ENCODE results near the gene PRDX3. TPM values are rescaled to one million over a fixed set of nuclear protein-coding genes. Genes with fewer than 3 reads are reported as not detected.
A peak's percentile ranks its signal among the peaks of the same experiment; 100 is the strongest.

Gene PRDX3
- total and polyA plus RNA-seq, 2 of the 4 experiments (the other 2 are of a cell fraction), result 169 to 187 TPM

DNA sequence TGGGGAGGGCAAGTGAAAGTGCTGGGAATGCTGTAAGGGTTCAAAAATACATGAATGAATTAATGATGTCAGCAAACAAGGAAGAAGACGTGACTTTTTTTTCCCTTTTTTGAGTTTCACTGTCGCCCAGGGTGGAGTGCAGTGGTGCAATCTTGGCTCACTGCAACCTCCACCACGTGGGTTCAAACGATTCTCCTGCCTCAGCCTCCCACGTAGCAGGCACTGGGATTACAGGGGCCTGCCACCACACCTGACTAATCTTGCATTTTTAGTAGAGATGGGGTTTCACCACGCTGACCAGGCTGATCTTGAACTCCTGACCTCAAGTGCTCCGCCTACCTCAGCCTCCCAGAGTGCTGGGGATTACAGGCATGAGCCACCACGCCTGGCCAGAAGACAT is 44.7 kb downstream of the PRDX3 start:
- DNase-seq, result no peak
- TF ChIP-seq RFX5 (IDR thresholded peaks at IDR 0.05; ENCODE audit: low read depth, low read length) (no peak), RCOR1 (IDR thresholded peaks at IDR 0.05; ENCODE audit: insufficient replicate concordance, low read length) (no peak), POLR2A (IDR thresholded peaks at IDR 0.05; ENCODE audit: low read depth, low read length) (no peak), NFE2L2 (IDR thresholded peaks at IDR 0.05; ENCODE audit: low read depth, low read length) (no peak), MXI1 (IDR thresholded peaks at IDR 0.05; ENCODE audit: borderline replicate concordance, low read depth, low read length) (no peak), MAZ (IDR thresholded peaks at IDR 0.05; ENCODE audit: borderline replicate concordance, low read depth, low read length) (no peak), SMC3 (IDR thresholded peaks at IDR 0.05; ENCODE audit: low read depth, low read length) (no peak), MAFK (IDR thresholded peaks at IDR 0.05; ENCODE audit: low read depth, low read length) (no peak), FOS (IDR thresholded peaks at IDR 0.05; ENCODE audit: low read depth, low read length) (no peak), USF2 (IDR thresholded peaks at IDR 0.05; ENCODE audit: low read depth, low read length) (no peak), CHD1 (IDR thresholded peaks at IDR 0.05; ENCODE audit: low read depth, low read length) (no peak), RAD21 (IDR thresholded peaks at IDR 0.05; ENCODE audit: low read length) (no peak), CEBPB (IDR thresholded peaks at IDR 0.05; ENCODE audit: low read depth, low read length) (no peak), BHLHE40 (IDR thresholded peaks at IDR 0.05; ENCODE audit: low read depth, low read length) (no peak)
- TF ChIP-seq, protein P1, sequence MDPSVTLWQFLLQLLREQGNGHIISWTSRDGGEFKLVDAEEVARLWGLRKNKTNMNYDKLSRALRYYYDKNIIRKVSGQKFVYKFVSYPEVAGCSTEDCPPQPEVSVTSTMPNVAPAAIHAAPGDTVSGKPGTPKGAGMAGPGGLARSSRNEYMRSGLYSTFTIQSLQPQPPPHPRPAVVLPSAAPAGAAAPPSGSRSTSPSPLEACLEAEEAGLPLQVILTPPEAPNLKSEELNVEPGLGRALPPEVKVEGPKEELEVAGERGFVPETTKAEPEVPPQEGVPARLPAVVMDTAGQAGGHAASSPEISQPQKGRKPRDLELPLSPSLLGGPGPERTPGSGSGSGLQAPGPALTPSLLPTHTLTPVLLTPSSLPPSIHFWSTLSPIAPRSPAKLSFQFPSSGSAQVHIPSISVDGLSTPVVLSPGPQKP (IDR thresholded peaks at IDR 0.05; ENCODE audit: borderline replicate concordance, low read depth, low read length), result no peak
- TF ChIP-seq, protein P2, sequence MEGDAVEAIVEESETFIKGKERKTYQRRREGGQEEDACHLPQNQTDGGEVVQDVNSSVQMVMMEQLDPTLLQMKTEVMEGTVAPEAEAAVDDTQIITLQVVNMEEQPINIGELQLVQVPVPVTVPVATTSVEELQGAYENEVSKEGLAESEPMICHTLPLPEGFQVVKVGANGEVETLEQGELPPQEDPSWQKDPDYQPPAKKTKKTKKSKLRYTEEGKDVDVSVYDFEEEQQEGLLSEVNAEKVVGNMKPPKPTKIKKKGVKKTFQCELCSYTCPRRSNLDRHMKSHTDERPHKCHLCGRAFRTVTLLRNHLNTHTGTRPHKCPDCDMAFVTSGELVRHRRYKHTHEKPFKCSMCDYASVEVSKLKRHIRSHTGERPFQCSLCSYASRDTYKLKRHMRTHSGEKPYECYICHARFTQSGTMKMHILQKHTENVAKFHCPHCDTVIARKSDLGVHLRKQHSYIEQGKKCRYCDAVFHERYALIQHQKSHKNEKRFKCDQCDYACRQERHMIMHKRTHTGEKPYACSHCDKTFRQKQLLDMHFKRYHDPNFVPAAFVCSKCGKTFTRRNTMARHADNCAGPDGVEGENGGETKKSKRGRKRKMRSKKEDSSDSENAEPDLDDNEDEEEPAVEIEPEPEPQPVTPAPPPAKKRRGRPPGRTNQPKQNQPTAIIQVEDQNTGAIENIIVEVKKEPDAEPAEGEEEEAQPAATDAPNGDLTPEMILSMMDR (conservative IDR thresholded peaks at IDR 0.05; ENCODE audit: low read depth, low read length), result no peak

More for the DNA sequence above, 44.7 kb downstream of the PRDX3 start:
- POLR2A ChIA-PET (ENCODE audit: unreplicated experiment), result no interaction called here
- Histone ChIP-seq H2BK20ac (ENCODE audit: low read depth, low read length) (no peak overlapping the region), H4K91ac (ENCODE audit: insufficient read depth, low read depth, low read length) (no peak overlapping the region), H3K9me3 (ENCODE audit: control insufficient read depth, insufficient read depth, low read length) (no peaks in the 10 kb centered on the region), H3K27ac (ENCODE audit: insufficient read depth, low read length) (no peak overlapping the region), H3K14ac (replicated peaks; ENCODE audit: low read depth, low read length) (no peak overlapping the region), H3K27me3 (ENCODE audit: control insufficient read depth, insufficient read depth, low read length) (no peaks in the 10 kb centered on the region), H2AK5ac (ENCODE audit: low read depth, low read length) (no peak overlapping the region), H2BK15ac (ENCODE audit: low read depth, low read length) (no peak overlapping the region), H4K8ac (ENCODE audit: low read depth in 2 of 2, low read length in 2 of 2) (no peak overlapping the region), H3K4me1 (ENCODE audit: control insufficient read depth, insufficient read depth, low read length) (peaks cover 19% of the 10 kb centered on the region), H3K9me1 (ENCODE audit: insufficient read depth, low read length) (peaks cover 12% of the 10 kb centered on the region), H2AFZ (replicated peaks; ENCODE audit: low read length, poor library complexity) (no peak overlapping the region), H3K23ac (ENCODE audit: low read depth, low read length) (no peak overlapping the region), H2AK9ac (replicated peaks; ENCODE audit: low read depth, low read length, poor library complexity) (no peak overlapping the region), H3K36me3 (ENCODE audit: control insufficient read depth, insufficient read depth, low read length) (peaks cover 33% of the 10 kb centered on the region), H4K5ac (ENCODE audit: low read depth, low read length) (no peak overlapping the region), H3K4ac (ENCODE audit: low read depth, low read length) (no peak overlapping the region), H3K9ac (ENCODE audit: low read depth, low read length) (no peak overlapping the region), H2BK5ac (ENCODE audit: low read depth, low read length, poor library complexity, severe bottlenecking) (peak overlapping the region; percentile 23), H3K4me3 (ENCODE audit: insufficient read depth, low read depth, low read length) (no peak overlapping the region), H4K20me1 (ENCODE audit: insufficient read depth, low read length) (no peaks in the 10 kb centered on the region), H3K56ac (ENCODE audit: extremely low read depth, insufficient read depth, low read length) (no peak overlapping the region), H2BK120ac (ENCODE audit: low read depth, low read length) (no peak overlapping the region), H3K18ac (ENCODE audit: low read depth, low read length) (no peak overlapping the region), H3K4me2 (ENCODE audit: low read depth, low read length) (no peak overlapping the region), H3K79me1 (ENCODE audit: low read depth in 1 of 2, low read length in 2 of 2) (peaks cover 8 to 37% of the 10 kb centered on the region in 2 experiments; a peak in 3 of 4 replicates)
- intact Hi-C loops (cut with micrococcal nuclease), result no loop called here
- CTCF ChIA-PET, result no interaction called here
- dilution Hi-C loops (cut with HindIII; ENCODE audit: low sequenced_read_pairs, unreplicated experiment), result no loop called here
- no TSS peak for BruUV-seq (replicated peaks)
- in situ Hi-C loops (cut with MboI; ENCODE audit: low sequenced_read_pairs), result no loop called here
- no peak for ATAC-seq (ENCODE audit: low read depth)
- 100% methylated on average over 1 of the region's 8 CpGs; no CpG with 5 or more reads in 1 of the 2 experiments for WGBS, 2 experiments (ENCODE audit: extremely low coverage in 2 of 2, insufficient read length in 1 of 2)
